Subcutaneous adipose tissue (tissue), 4 donors: ENCODE data around the gene PITPNM1. TPM values are rescaled to one million over a fixed set of nuclear protein-coding genes. Genes with fewer than 3 reads are reported as not detected.

ENCODE experiments used
- CTCF ChIP-seq: fragments of 450-650 bp; IDR thresholded peaks from one replicate; pipeline ENCODE4 v1.5.1; 2016; ENCODE audit warnings: low read depth, mild to moderate bottlenecking, control low read depth, antibody characterized with exemption, moderate library complexity
- total RNA-seq, 4 donors: library from RNA; depleted of rRNA; stranded (reverse); fragments of >200 nt; gene quantifications; one replicate each; pipeline ENCODE4 v1.1.0, GENCODE V29; 2016

PITPNM1 gene
- total RNA-seq, 4 donors from 2014 or later, result 9.2 to 14.9 (median 11.9) TPM

DNA sequence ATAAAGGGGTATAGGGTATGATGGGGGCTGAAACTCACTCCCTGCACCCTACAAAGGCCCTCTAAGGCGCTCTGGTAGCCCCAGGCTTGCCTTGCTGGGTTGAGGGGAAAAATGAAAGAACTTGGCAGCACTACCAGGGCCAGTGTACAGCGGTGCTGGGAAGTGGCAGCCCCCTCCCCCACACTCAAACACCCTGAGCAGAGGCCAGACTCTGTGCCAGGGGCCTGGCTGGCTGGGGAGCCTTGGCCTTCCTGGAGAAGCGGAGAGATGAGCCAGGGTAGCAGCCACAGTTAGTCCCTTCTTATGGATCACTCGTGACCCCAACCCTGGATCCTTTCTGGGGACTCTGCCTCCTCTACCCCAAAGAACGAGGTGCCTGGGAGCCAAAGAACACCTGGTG lies 38.8 kb downstream of the PITPNM1 start:
- TF ChIP-seq CTCF, result no peak

- TF ChIP-seq CTCF, result no peak
Observed at GRCh38 chr11:67465189-67465510, 40.0 kb downstream of the PITPNM1 start.

DNA sequence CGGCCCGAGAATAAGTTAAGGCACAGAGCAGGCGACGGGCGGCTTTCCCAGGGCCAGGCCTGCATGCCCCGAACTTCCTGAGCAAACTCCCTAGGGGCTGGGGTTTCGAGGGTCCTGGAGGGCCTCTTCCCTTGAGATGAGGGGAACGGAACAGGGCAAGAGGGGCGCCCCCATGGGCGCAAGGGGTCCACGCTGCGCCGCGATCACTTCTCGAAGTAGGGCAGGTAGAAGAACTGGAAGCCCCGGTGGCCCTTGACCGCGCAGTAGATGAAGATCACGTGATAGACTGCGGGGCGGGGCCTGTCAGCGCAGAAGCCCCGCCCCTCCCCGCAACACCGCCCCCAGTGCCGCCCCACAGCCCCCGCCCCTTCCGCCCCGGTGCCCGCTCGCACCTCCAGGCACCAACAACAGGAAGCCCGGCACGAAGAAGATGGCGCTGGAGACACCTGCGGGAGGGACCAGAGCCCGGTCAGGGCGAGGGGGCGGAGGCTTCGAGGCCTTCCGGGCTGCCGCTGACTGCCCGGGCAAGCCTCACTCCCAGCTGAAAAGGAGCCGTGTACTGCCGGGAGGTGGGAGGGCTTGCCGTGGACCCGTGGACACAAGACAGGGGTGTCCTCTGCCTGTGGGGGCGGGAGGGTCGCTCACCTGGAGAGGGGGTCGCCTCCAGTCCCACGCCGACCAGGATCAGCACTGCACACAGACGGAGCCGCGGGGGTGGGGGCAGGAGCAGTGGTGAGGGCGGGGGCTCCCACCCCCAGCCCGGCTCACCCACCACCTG lies 40.6 kb downstream of the PITPNM1 start:
- TF ChIP-seq CTCF, result no peak

GRCh38 chr11:67463680-67464410 lies 41.3 kb downstream of the PITPNM1 start:
- no peak for TF ChIP-seq CTCF

DNA sequence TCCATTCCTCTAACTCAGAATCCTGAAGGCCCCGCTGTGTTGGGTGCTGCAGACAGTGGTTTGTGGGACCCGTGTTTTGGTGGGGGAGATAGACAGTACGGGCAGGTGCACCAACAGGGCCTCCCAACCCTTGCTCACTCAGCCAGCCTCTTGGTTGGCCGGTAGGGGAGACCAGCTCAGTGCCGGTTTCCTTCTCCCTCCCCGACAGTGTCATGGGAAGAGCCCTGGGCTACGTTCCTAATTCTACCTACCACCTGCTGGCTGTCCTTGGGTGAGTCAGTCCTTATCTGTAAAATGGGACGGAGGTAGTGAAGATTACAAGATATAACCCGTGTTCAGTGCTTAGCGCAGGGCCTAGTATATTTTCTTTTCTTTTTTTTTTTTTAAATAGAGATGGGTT lies 42.0 kb downstream of the PITPNM1 start:
- TF ChIP-seq CTCF, result no peak

GRCh38 chr11:67458266-67458665 lies 46.9 kb downstream of the PITPNM1 start:
- no peak for TF ChIP-seq CTCF

DNA sequence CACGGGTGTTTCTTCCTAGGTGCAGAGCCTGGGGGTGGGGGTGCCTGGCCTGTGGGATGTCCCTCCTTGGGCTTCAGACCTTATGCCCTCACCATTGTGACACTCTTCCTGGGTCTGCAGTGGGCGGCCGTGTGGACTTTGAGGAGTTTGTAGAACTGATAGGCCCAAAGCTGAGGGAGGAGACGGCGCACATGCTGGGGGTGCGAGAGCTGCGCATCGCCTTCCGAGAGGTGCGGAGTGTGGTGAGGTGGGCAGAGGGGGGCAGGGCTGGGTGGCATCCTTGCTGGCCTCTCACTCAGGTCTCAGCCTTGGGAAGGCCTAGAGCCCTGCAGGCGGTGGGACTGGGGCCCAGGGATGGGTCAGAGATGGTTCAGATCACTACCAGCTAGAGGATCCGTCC lies 47.7 kb downstream of the PITPNM1 start:
- no peak for TF ChIP-seq CTCF
